ENCODE measurements around the gene CACNA2D3. TPM values are rescaled to one million over a fixed set of nuclear protein-coding genes. Genes with fewer than 3 reads are reported as not detected.

CACNA2D3 gene
- total RNA-seq, 1 donor from 2014 or later, result not detected

- DNase-seq (ENCODE audit: low spot score), result no peak
- peaks cover 1% of the 10 kb centered on the region for H3K27me3 Mint-ChIP-seq (ENCODE audit: insufficient read depth)
- no peaks in the 10 kb centered on the region for H3K36me3 Mint-ChIP-seq (ENCODE audit: low read depth)
- intact Hi-C loops (cut with micrococcal nuclease), result no loop called here
- no peak overlapping the region for H3K27ac Mint-ChIP-seq
- H3K9me3 Mint-ChIP-seq, result no peaks in the 10 kb centered on the region
- no peaks in the 10 kb centered on the region for H3K4me1 Mint-ChIP-seq (ENCODE audit: low read depth)
- H3K4me3 Mint-ChIP-seq, result no peak overlapping the region
These were observed 174.2 kb downstream of the CACNA2D3 start for GRCh38 chr3:54296531-54296930.

GRCh38 chr3:54299169-54299935 lies 177.0 kb downstream of the CACNA2D3 start:
- H3K36me3 Mint-ChIP-seq (ENCODE audit: low read depth), result no peaks in the 10 kb centered on the region
- no peak overlapping the region for H3K4me3 Mint-ChIP-seq
- DNase-seq (ENCODE audit: low spot score), result no peak
- no peak overlapping the region for H3K27ac Mint-ChIP-seq
- H3K27me3 Mint-ChIP-seq (ENCODE audit: insufficient read depth), result peaks cover 1% of the 10 kb centered on the region
- H3K9me3 Mint-ChIP-seq, result no peaks in the 10 kb centered on the region
- no peaks in the 10 kb centered on the region for H3K4me1 Mint-ChIP-seq (ENCODE audit: low read depth)
- intact Hi-C loops (cut with micrococcal nuclease), result no loop called here

- H3K9me3 Mint-ChIP-seq, result no peaks in the 10 kb centered on the region
- no peak overlapping the region for H3K27ac Mint-ChIP-seq
- no peaks in the 10 kb centered on the region for H3K27me3 Mint-ChIP-seq (ENCODE audit: insufficient read depth)
- no peak for DNase-seq (ENCODE audit: low spot score)
- no peaks in the 10 kb centered on the region for H3K36me3 Mint-ChIP-seq (ENCODE audit: low read depth)
- H3K4me3 Mint-ChIP-seq, result no peak overlapping the region
- intact Hi-C loops (cut with micrococcal nuclease), result no loop called here
- no peaks in the 10 kb centered on the region for H3K4me1 Mint-ChIP-seq (ENCODE audit: low read depth)
These were observed 181.4 kb downstream of the CACNA2D3 start for GRCh38 chr3:54303517-54304375.

GRCh38 chr3:54304877-54305276 lies 182.5 kb downstream of the CACNA2D3 start:
- H3K27ac Mint-ChIP-seq, result no peak overlapping the region
- intact Hi-C loops (cut with micrococcal nuclease), result no loop called here
- H3K4me1 Mint-ChIP-seq (ENCODE audit: low read depth), result no peaks in the 10 kb centered on the region

GRCh38 chr3:54305409-54306099 lies 183.2 kb downstream of the CACNA2D3 start:
- Mint-ChIP-seq H3K4me1 (ENCODE audit: low read depth) (no peaks in the 10 kb centered on the region), H3K27ac (no peak overlapping the region), H3K4me3 (no peak overlapping the region), H3K36me3 (ENCODE audit: low read depth) (no peaks in the 10 kb centered on the region), H3K9me3 (no peaks in the 10 kb centered on the region), H3K27me3 (ENCODE audit: insufficient read depth) (no peaks in the 10 kb centered on the region)
- DNase-seq (ENCODE audit: low spot score), result no peak
- intact Hi-C loops (cut with micrococcal nuclease), result no loop called here

More at GRCh38 chr3:54304877-54305276, 182.5 kb downstream of the CACNA2D3 start:
- no peak overlapping the region for H3K4me3 Mint-ChIP-seq
- H3K36me3 Mint-ChIP-seq (ENCODE audit: low read depth), result no peaks in the 10 kb centered on the region
- H3K27me3 Mint-ChIP-seq (ENCODE audit: insufficient read depth), result no peaks in the 10 kb centered on the region
- no peak for DNase-seq (ENCODE audit: low spot score)
- no peaks in the 10 kb centered on the region for H3K9me3 Mint-ChIP-seq

GRCh38 chr3:54307566-54308180 lies 185.3 kb downstream of the CACNA2D3 start:
- no peak overlapping the region for H3K27ac Mint-ChIP-seq

GRCh38 chr3:54309601-54310000 lies 187.2 kb downstream of the CACNA2D3 start:
- no peaks in the 10 kb centered on the region for H3K9me3 Mint-ChIP-seq
- intact Hi-C loops (cut with micrococcal nuclease), result no loop called here
- H3K36me3 Mint-ChIP-seq (ENCODE audit: low read depth), result no peaks in the 10 kb centered on the region
- no peak overlapping the region for H3K4me3 Mint-ChIP-seq
- H3K27me3 Mint-ChIP-seq (ENCODE audit: insufficient read depth), result no peaks in the 10 kb centered on the region
- no peaks in the 10 kb centered on the region for H3K4me1 Mint-ChIP-seq (ENCODE audit: low read depth)
- DNase-seq (ENCODE audit: low spot score), result no peak
- no peak overlapping the region for H3K27ac Mint-ChIP-seq

More at GRCh38 chr3:54307566-54308180, 185.3 kb downstream of the CACNA2D3 start:
- Mint-ChIP-seq H3K9me3 (no peaks in the 10 kb centered on the region), H3K4me1 (ENCODE audit: low read depth) (no peaks in the 10 kb centered on the region), H3K27me3 (ENCODE audit: insufficient read depth) (no peaks in the 10 kb centered on the region), H3K4me3 (no peak overlapping the region), H3K36me3 (ENCODE audit: low read depth) (no peaks in the 10 kb centered on the region)
- DNase-seq (ENCODE audit: low spot score), result no peak
- intact Hi-C loops (cut with micrococcal nuclease), result no loop called here

GRCh38 chr3:54311211-54311747 lies 188.9 kb downstream of the CACNA2D3 start:
- Mint-ChIP-seq H3K36me3 (ENCODE audit: low read depth) (no peaks in the 10 kb centered on the region), H3K4me1 (ENCODE audit: low read depth) (no peaks in the 10 kb centered on the region), H3K4me3 (no peak overlapping the region), H3K27ac (no peak overlapping the region), H3K27me3 (ENCODE audit: insufficient read depth) (no peaks in the 10 kb centered on the region), H3K9me3 (no peaks in the 10 kb centered on the region)
- intact Hi-C loops (cut with micrococcal nuclease), result no loop called here
- no peak for DNase-seq (ENCODE audit: low spot score)

GRCh38 chr3:54312156-54312899 lies 190.0 kb downstream of the CACNA2D3 start:
- no peaks in the 10 kb centered on the region for H3K9me3 Mint-ChIP-seq
- no peak overlapping the region for H3K27ac Mint-ChIP-seq
- intact Hi-C loops (cut with micrococcal nuclease), result no loop called here
- H3K4me3 Mint-ChIP-seq, result no peak overlapping the region
- no peaks in the 10 kb centered on the region for H3K4me1 Mint-ChIP-seq (ENCODE audit: low read depth)
- no peaks in the 10 kb centered on the region for H3K36me3 Mint-ChIP-seq (ENCODE audit: low read depth)
- no peak for DNase-seq (ENCODE audit: low spot score)
- H3K27me3 Mint-ChIP-seq (ENCODE audit: insufficient read depth), result no peaks in the 10 kb centered on the region

- H3K36me3 Mint-ChIP-seq (ENCODE audit: low read depth), result no peaks in the 10 kb centered on the region
- no peaks in the 10 kb centered on the region for H3K4me1 Mint-ChIP-seq (ENCODE audit: low read depth)
- H3K27ac Mint-ChIP-seq, result no peak overlapping the region
- H3K9me3 Mint-ChIP-seq, result no peaks in the 10 kb centered on the region
- intact Hi-C loops (cut with micrococcal nuclease), result no loop called here
- no peaks in the 10 kb centered on the region for H3K27me3 Mint-ChIP-seq (ENCODE audit: insufficient read depth)
- no peak for DNase-seq (ENCODE audit: low spot score)
- H3K4me3 Mint-ChIP-seq, result no peak overlapping the region
These were observed 191.1 kb downstream of the CACNA2D3 start for GRCh38 chr3:54313418-54313817.

GRCh38 chr3:54321520-54321919 lies 199.2 kb downstream of the CACNA2D3 start:
- Mint-ChIP-seq H3K4me1 (ENCODE audit: low read depth) (no peaks in the 10 kb centered on the region), H3K27me3 (ENCODE audit: insufficient read depth) (no peaks in the 10 kb centered on the region), H3K36me3 (ENCODE audit: low read depth) (no peaks in the 10 kb centered on the region), H3K4me3 (no peak overlapping the region), H3K27ac (no peak overlapping the region), H3K9me3 (no peaks in the 10 kb centered on the region)
- DNase-seq (ENCODE audit: low spot score), result no peak
- intact Hi-C loops (cut with micrococcal nuclease), result no loop called here

GRCh38 chr3:54322354-54322753 lies 200.0 kb downstream of the CACNA2D3 start:
- H3K4me1 Mint-ChIP-seq (ENCODE audit: low read depth), result no peaks in the 10 kb centered on the region
- intact Hi-C loops (cut with micrococcal nuclease), result no loop called here
- no peak for DNase-seq (ENCODE audit: low spot score)
- H3K4me3 Mint-ChIP-seq, result no peak overlapping the region
- no peaks in the 10 kb centered on the region for H3K27me3 Mint-ChIP-seq (ENCODE audit: insufficient read depth)
- no peaks in the 10 kb centered on the region for H3K36me3 Mint-ChIP-seq (ENCODE audit: low read depth)
- H3K9me3 Mint-ChIP-seq, result no peaks in the 10 kb centered on the region
- H3K27ac Mint-ChIP-seq, result no peak overlapping the region
